Measurements from ENCODE around the gene XPR1. TPM values are rescaled to one million over a fixed set of nuclear protein-coding genes. Genes with fewer than 3 reads are reported as not detected.

The XPR1 gene
- 16.7 to 29.8 TPM (median 27.0 TPM) in 5 replicates for total RNA-seq (2022; extraction: Qiagen RNA extraction)

DNA sequence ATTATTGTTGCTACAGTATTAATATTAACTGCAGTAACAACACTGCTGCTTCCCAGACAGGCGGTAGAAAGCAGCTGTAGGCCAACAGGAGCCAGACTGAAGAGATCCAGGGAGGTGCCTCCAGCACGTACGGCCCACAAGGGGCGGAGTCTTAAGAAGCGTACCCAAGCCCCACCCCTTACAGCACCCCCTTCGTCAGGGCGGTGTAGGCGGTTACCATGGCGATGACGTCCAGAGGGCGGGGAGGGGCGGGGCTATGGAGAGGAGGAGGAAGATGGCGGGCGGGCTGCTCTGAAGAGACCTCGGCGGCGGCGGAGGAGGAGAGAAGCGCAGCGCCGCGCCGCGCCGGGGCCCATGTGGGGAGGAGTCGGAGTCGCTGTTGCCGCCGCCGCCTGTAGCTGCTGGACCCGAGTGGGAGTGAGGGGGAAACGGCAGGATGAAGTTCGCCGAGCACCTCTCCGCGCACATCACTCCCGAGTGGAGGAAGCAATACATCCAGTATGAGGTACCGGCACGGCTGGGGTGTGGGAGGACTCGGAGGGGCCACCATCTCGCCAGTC is at the start of gene XPR1:
Gene XPR1, plus strand, starts transcription at position 257 of the 560 bp plus-strand sequence. Its CDS starts 180 bp downstream, at position 437.

DNA sequence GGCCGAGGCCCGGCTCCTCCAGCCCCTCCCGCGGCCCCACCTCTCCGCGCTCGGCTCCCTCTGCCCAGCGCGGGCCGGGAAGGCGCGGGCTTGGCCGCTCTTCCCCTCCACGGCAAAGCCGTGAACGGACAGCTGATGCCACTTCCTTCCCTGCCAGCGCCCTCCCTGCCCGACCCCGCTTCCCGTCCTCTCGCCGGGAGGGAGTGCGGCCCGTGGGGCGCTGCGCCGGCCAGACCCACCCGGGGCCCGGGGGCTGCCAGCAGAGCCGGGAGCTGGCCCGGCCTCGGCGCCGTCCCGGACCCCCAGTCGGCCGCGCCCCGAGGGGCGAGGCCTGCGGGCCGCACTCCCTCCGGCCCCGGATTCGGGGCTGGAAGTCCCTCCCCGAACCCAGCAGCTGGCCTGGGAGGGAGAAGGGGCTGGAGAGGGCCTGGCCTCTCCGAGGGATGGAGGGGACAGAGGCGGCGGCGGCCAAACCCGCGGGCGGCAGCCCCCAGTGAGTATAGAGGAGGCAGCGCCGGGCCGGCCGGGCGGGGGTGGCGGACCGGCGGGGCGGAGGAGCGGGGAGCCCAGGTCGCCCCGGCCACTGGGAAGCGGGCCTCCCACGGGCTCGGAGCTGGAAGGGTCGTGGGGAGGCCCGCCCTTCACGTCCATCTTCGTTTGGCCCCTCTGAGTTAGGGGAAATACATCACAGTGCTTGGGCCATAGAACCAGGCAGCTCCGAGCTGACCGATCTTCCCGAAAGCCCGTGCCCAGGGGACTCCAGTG is 281.2 kb downstream of the XPR1 start, which contains the start of gene KIAA1614:
Gene KIAA1614, plus strand, starts transcription at position 97 of the 765 bp plus-strand sequence. Its CDS starts 347 bp downstream, at position 444.

Other genes with a start within 250 kb of the XPR1 start
- gene ACBD6, start 129.4 kb upstream of the XPR1 start, total RNA-seq (2022; extraction: Qiagen RNA extraction), result 53.7 to 60.4 TPM (median 59.9 TPM) in 5 replicates
- 0.10 to 0.18 TPM in 2 of 5 replicates, not detected in the others for gene OVAAL, start 73.1 kb upstream of the XPR1 start, total RNA-seq (2022; extraction: Qiagen RNA extraction)

Data from A549 treated with Mapracorat at 1 μM for 4 hours (cell line).